K562 (cell line): ENCODE measurements around the gene ABCA7. TPM values are rescaled to one million over a fixed set of nuclear protein-coding genes. Genes with fewer than 3 reads are reported as not detected.

ENCODE experiments used
- CREB3L1 ChIP-seq: fragments of 450-650 bp; IDR thresholded peaks from 2 replicates; pipeline ENCODE4 v1.6.1; 2014; ENCODE audit warnings: low read depth, mild to moderate bottlenecking, moderate library complexity, borderline replicate concordance
- CXXC5 ChIP-seq: fragments of 250-450 bp; sonication (Bioruptor Pico); IDR thresholded peaks from 2 replicates; pipeline ENCODE4 v1.8.0; 2022; ENCODE audit warnings: inconsistent platforms, mild to moderate bottlenecking, moderate library complexity
- DLX4 ChIP-seq: fragments of 250-450 bp; sonication (Bioruptor Pico); IDR thresholded peaks from 2 replicates; pipeline ENCODE4 v1.6.1; 2021; ENCODE audit warnings: mild to moderate bottlenecking
- GATA2 ChIP-seq: sonication (generic); formaldehyde crosslinking; IDR thresholded peaks from 2 replicates; pipeline ENCODE4 v1.4.0; 2020; ENCODE audit warnings: mild to moderate bottlenecking, missing genetic modification reagents
- GMEB1 ChIP-seq: fragments of 250-450 bp; sonication (Bioruptor Pico); IDR thresholded peaks from 2 replicates; pipeline ENCODE4 v1.4.0; 2020; ENCODE audit warnings: mild to moderate bottlenecking
- KAT7 ChIP-seq: sonication (generic); formaldehyde crosslinking; IDR thresholded peaks from 2 replicates; pipeline ENCODE4 v1.8.0; 2022; ENCODE audit warnings: missing genetic modification reagents, mild to moderate bottlenecking, borderline replicate concordance
- KLF16 ChIP-seq: IDR thresholded peaks from 2 replicates; pipeline ENCODE4 v1.6.1; 2016; ENCODE audit warnings: antibody characterized with exemption
- NR1H2 ChIP-seq: sonication (generic); formaldehyde crosslinking; IDR thresholded peaks from 2 replicates; pipeline ENCODE4 v1.4.0; 2020; ENCODE audit warnings: mild to moderate bottlenecking, missing genetic modification reagents
- PHF20 ChIP-seq: fragments of 450-650 bp; IDR thresholded peaks from 2 replicates; pipeline ENCODE4 v1.6.1; 2018; ENCODE audit not compliant: partially characterized antibody
- SP1 ChIP-seq: sonication (generic); formaldehyde crosslinking; IDR thresholded peaks from 2 replicates; pipeline ENCODE4 v1.8.1; 2022; ENCODE audit warnings: mild to moderate bottlenecking, missing genetic modification reagents
- STAG1 ChIP-seq: sonication (generic); formaldehyde crosslinking; IDR thresholded peaks from 2 replicates; pipeline ENCODE4 v1.5.0; 2020; ENCODE audit warnings: missing genetic modification reagents, borderline replicate concordance
- TARDBP ChIP-seq: fragments of 450-650 bp; IDR thresholded peaks from 2 replicates; pipeline ENCODE4 v1.6.1; 2016
- ZBTB26 ChIP-seq: fragments of 450-650 bp; formaldehyde crosslinking; IDR thresholded peaks from 2 replicates; pipeline ENCODE4 v1.4.0; 2022; ENCODE audit warnings: missing genetic modification characterization
- ZBTB7A ChIP-seq: IDR thresholded peaks from 2 replicates; pipeline ENCODE4 v1.6.1; 2011; ENCODE audit warnings: low read depth, mild to moderate bottlenecking, low read length, moderate library complexity, borderline replicate concordance; ENCODE audit not compliant: control insufficient read depth
- ZNF518B ChIP-seq: fragments of 250-450 bp; sonication (Bioruptor Pico); IDR thresholded peaks from 2 replicates; pipeline ENCODE4 v1.5.0; 2021; ENCODE audit warnings: mild to moderate bottlenecking, moderate library complexity
- ZNF561 ChIP-seq: fragments of 450-650 bp; formaldehyde crosslinking; conservative IDR thresholded peaks from 2 replicates; pipeline ENCODE4 v1.4.0; 2020; ENCODE audit warnings: mild to moderate bottlenecking, moderate library complexity
- ZNF639 ChIP-seq, 2 experiments: fragments of 200-800 bp in 1 of 2; sonication (Bioruptor generic) in 1 of 2; sonication (generic) in 1 of 2; formaldehyde crosslinking in 1 of 2; IDR thresholded peaks in 1 of 2; conservative IDR thresholded peaks in 1 of 2; 2 replicates each; pipeline versions ENCODE4 v1.5.0 to v1.6.1; 2016 to 2020; ENCODE audit warnings: missing compliant biosample characterization in 1 of 2, missing genetic modification characterization in 1 of 2, missing genetic modification reagents in 1 of 2
- polyA plus RNA-seq, 8 experiments: library from polyadenylated mRNA; depleted of rRNA in 4 of 8; stranded (reverse) in 5 of 8; unstranded in 3 of 8; fragments of >200 nt; fragmentation: Nextera tagmentation in 2 of 8; fragmentation: Illumina TruSeq in 1 of 8; extraction: Ambion mirVana in 2 of 8; extraction: Trizol in 1 of 8; gene quantifications; 2 replicates each; pipeline versions ENCODE4 v1.2.1 to v1.2.3, GENCODE V29; 2011 to 2014; ENCODE audit warnings: inconsistent platforms in 1 of 8, missing spikeins in 1 of 8
- total RNA-seq, 7 experiments: library from RNA; depleted of rRNA in 6 of 7; stranded (reverse); fragments of >200 nt in 6 of 7; fragmentation: Illumina TruSeq in 2 of 7; extraction: Trizol in 2 of 7; gene quantifications; 2 replicates each; pipeline versions ENCODE4 v1.2.1 to v1.2.3, GENCODE V29; 2011 to 2021; ENCODE audit warnings: low replicate concordance in 1 of 7

The ABCA7 gene
- total and polyA plus RNA-seq, 9 of the 15 experiments (the other 6 are each of a cell fraction or from before 2014, with no cell fraction given) = 2.3 to 96.1 (median 31.2) TPM

GRCh38 chr19:1094978-1095701, 55.2 kb downstream of the ABCA7 start, which contains the start of gene POLR2E (continued):
- TF ChIP-seq ZBTB26 (no peak), CXXC5 (CRISPR knock-in tag) (peak; percentile 84), ZNF561 (CRISPR knock-in tag) (no peak), NR1H2 (CRISPR knock-in tag) (0 out of 2 replicates have a peak, but pooled peaks have one; percentile 23), TARDBP (no peak), PHF20 (peak; percentile 76), GATA2 (CRISPR knock-in tag) (no peak), KAT7 (CRISPR knock-in tag) (no peak), ZNF639 (CRISPR knock-in tag; conservative IDR thresholded peaks at IDR 0.05 in 1 of 2, IDR thresholded peaks at IDR 0.05 in 1 of 2) (0 out of 4 replicates have a peak, but pooled peaks of 1 of the 2 experiments have one; percentile 49), KLF16 (no peak), DLX4 (CRISPR knock-in tag) (no peak), SP1 (CRISPR knock-in tag) (peak; percentile 90), ZBTB7A (peak; percentile 56; the same call in 1 of the 2 replicates), GMEB1 (CRISPR knock-in tag) (peak; percentile 50; the same call in 1 of the 2 replicates), STAG1 (CRISPR knock-in tag) (0 out of 2 replicates have a peak, but pooled peaks have one; percentile 18), ZNF518B (CRISPR knock-in tag) (no peak), CREB3L1 (peak; percentile 93)
